Endothelial cell of umbilical vein (primary cell): ENCODE data around the gene ZNF407. TPM values are rescaled to one million over a fixed set of nuclear protein-coding genes. Genes with fewer than 3 reads are reported as not detected.

Source experiments
- BruUV-seq: library from RNA; stranded (reverse); fragments of 400-500 nt; replicated peaks from 2 replicates; lab custom pipeline; 2021; lab: Mats Ljungman, UMichigan
- CTCF ChIA-PET: fragments of 300-600, 350-600 bp; sonication (Branson Sonifier 250); formaldehyde crosslinking; loops from one replicate; lab custom pipeline; 2021; ENCODE audit warnings: antibody characterized with exemption, inconsistent platforms; lab: Charles Lee
- POLR2A ChIA-PET: fragments of 300-600, 350-600 bp; sonication (Branson Sonifier 250); formaldehyde crosslinking; loops from one replicate; lab custom pipeline; 2021; ENCODE audit warnings: antibody characterized with exemption, inconsistent platforms; lab: Charles Lee
- DNase-seq: peaks from one replicate; pipeline ENCODE4 v3.0.0-alpha.2; 2011; ENCODE audit warnings: low read depth, low spot score
- FAIRE-seq: peaks from 2 replicates; lab custom pipeline; 2011; peaks lifted over from hg19 to GRCh38; lab: Jason Lieb, UNC
- H2AFZ ChIP-seq: 2 replicates; pipeline ENCODE4 v1.6.0; 2012; ENCODE audit warnings: low read depth, low read length, control low read depth, inconsistent platforms
- H3K27ac ChIP-seq: 2 replicates; pipeline ENCODE4 v1.5.1; 2011; ENCODE audit warnings: low read depth, mild to moderate bottlenecking, control low read depth, low read length, moderate library complexity; ENCODE audit not compliant: insufficient read depth
- H3K27me3 ChIP-seq, 2 experiments: 2 replicates each; pipeline versions ENCODE4 v1.6.0 to v1.6.1; 2011; ENCODE audit warnings: low read length in 2 of 2, mixed read lengths in 1 of 2; ENCODE audit not compliant: control insufficient read depth in 2 of 2, insufficient read depth in 2 of 2
- H3K36me3 ChIP-seq, 2 experiments: 2 replicates in 1 of 2; 3 replicates in 1 of 2; pipeline ENCODE4 v1.5.1; 2011; ENCODE audit warnings: low read length in 2 of 2, mild to moderate bottlenecking in 1 of 2, moderate library complexity in 1 of 2; ENCODE audit not compliant: control insufficient read depth in 2 of 2, insufficient read depth in 2 of 2; ENCODE audit errors: extremely low read depth in 1 of 2
- H3K4me1 ChIP-seq: 3 replicates; pipeline ENCODE4 v1.5.1; 2011; ENCODE audit warnings: mild to moderate bottlenecking, low read length; ENCODE audit not compliant: control insufficient read depth, insufficient read depth; ENCODE audit errors: extremely low read depth
- H3K4me2 ChIP-seq: 2 replicates; pipeline ENCODE4 v1.6.1; 2011; ENCODE audit warnings: low read length, control low read depth, mixed read lengths; ENCODE audit not compliant: insufficient read depth
- H3K4me3 ChIP-seq, 3 experiments: fragments of 200-600 bp in 1 of 3; sonication (generic), shearing (Covaris generic) in 1 of 3; replicated peaks in 1 of 3; 2 replicates each; pipeline ENCODE4 v1.5.1; 2011 to 2016; ENCODE audit warnings: control low read depth in 3 of 3, low read length in 3 of 3, mild to moderate bottlenecking in 2 of 3, inconsistent platforms in 1 of 3, low read depth in 1 of 3, moderate library complexity in 1 of 3; ENCODE audit not compliant: insufficient read depth in 1 of 3
- H3K79me2 ChIP-seq: 2 replicates; pipeline ENCODE4 v1.6.0; 2012; ENCODE audit warnings: low read length, inconsistent platforms; ENCODE audit not compliant: control insufficient read depth, insufficient read depth
- H3K9ac ChIP-seq: replicated peaks from 2 replicates; pipeline ENCODE3; 2011; ENCODE audit warnings: low read length, control low read depth; ENCODE audit not compliant: insufficient read depth; ENCODE audit errors: extremely low read depth
- H3K9me1 ChIP-seq: replicated peaks from 3 replicates; pipeline ENCODE4 v1.6.0; 2011; ENCODE audit warnings: mild to moderate bottlenecking, low read length; ENCODE audit not compliant: control insufficient read depth, insufficient read depth; ENCODE audit errors: extremely low read depth
- H3K9me3 ChIP-seq: replicated peaks from 2 replicates; pipeline ENCODE4 v1.5.1; 2012; ENCODE audit warnings: low read length, inconsistent platforms; ENCODE audit not compliant: control insufficient read depth, insufficient read depth
- H4K20me1 ChIP-seq: replicated peaks from 2 replicates; pipeline ENCODE3; 2011; ENCODE audit warnings: mild to moderate bottlenecking, low read length; ENCODE audit not compliant: control insufficient read depth, insufficient read depth; ENCODE audit errors: extremely low read depth
- CTCF ChIP-seq, 2 donors: IDR thresholded peaks; 1 replicate in 1 of 2; 2 replicates in 1 of 2; pipeline ENCODE4 v1.5.1; 2011; ENCODE audit warnings: low read length in 2 of 2, mild to moderate bottlenecking in 2 of 2, moderate library complexity in 2 of 2, control low read depth in 1 of 2, inconsistent platforms in 1 of 2, low read depth in 1 of 2; ENCODE audit not compliant: insufficient read depth in 1 of 2; ENCODE audit errors: extremely low read depth in 1 of 2
- EZH2 ChIP-seq: IDR thresholded peaks from 2 replicates; pipeline ENCODE4 v1.6.1; 2012; ENCODE audit warnings: borderline replicate concordance, low read depth, mild to moderate bottlenecking, moderate library complexity, low read length, inconsistent platforms; ENCODE audit not compliant: severe bottlenecking
- FOS ChIP-seq: IDR thresholded peaks from 2 replicates; pipeline ENCODE4 v1.6.1; 2011; ENCODE audit warnings: mild to moderate bottlenecking, low read length, moderate library complexity, borderline replicate concordance; ENCODE audit not compliant: insufficient read depth
- JUN ChIP-seq: IDR thresholded peaks from 2 replicates; pipeline ENCODE4 v1.6.1; 2011; ENCODE audit warnings: borderline replicate concordance, low read depth; ENCODE audit not compliant: insufficient read length, insufficient read depth
- MAX ChIP-seq: IDR thresholded peaks from 2 replicates; pipeline ENCODE4 v1.6.1; 2011; ENCODE audit not compliant: insufficient read depth, insufficient read length
- MYC ChIP-seq: IDR thresholded peaks from one replicate; pipeline ENCODE4 v1.6.1; 2011; ENCODE audit warnings: mild to moderate bottlenecking, low read depth, low read length
- POLR2A ChIP-seq: IDR thresholded peaks from 2 replicates; pipeline ENCODE4 v1.6.1; 2012; ENCODE audit warnings: low read depth, mild to moderate bottlenecking, control low read depth, low read length
- POLR2AphosphoS5 ChIP-seq: IDR thresholded peaks from 2 replicates; pipeline ENCODE4 v1.6.1; 2012; ENCODE audit warnings: low read depth, mild to moderate bottlenecking, control low read depth, low read length, moderate library complexity; ENCODE audit not compliant: insufficient read depth
- dilution Hi-C: fragments of 300-500 bp; cut with MboI; formaldehyde crosslinking; loops from one replicate; pipeline ENCODE4 v1.15.0; 2019; ENCODE audit warnings: low sequenced_read_pairs; ENCODE audit not compliant: extremely low pct_ligation_motif_present
- intact Hi-C: fragments of 100-400 bp; cut with micrococcal nuclease; formaldehyde crosslinking; loops from one replicate; pipeline ENCODE4 v1.10.0; 2022
- polyA plus RNA-seq, 4 experiments: library from polyadenylated mRNA; depleted of rRNA in 3 of 4; stranded (reverse) in 3 of 4; unstranded in 1 of 4; fragments of >200 nt; gene quantifications; 2 replicates each; pipeline versions ENCODE4 v1.2.1 to v1.2.3, GENCODE V29; 2011 to 2012; ENCODE audit warnings: missing spikeins in 1 of 4
- total RNA-seq: library from RNA; stranded (reverse); gene quantifications from 2 replicates; pipeline ENCODE4 v1.2.3, GENCODE V29; 2021

The ZNF407 gene
- total and polyA plus RNA-seq, 2 donors (not counting 3 experiments of a cell fraction or from before 2014, with no cell fraction given) = 3.8 to 20.1 TPM

- ChIA-PET CTCF (no interaction called here), POLR2A (no interaction called here)
- dilution Hi-C loops (no loop called here), intact Hi-C loops (no loop called here)
- Histone ChIP-seq H3K4me2 (no peak overlapping the region), H3K9me3 (no peaks in the 10 kb centered on the region), H3K4me1 (no peaks in the 10 kb centered on the region), H4K20me1 (no peaks in the 10 kb centered on the region), H3K27ac (no peak overlapping the region), H3K36me3 (no peaks in the 10 kb centered on the region), H3K9ac (no peak overlapping the region), H3K27me3 (no peaks in the 10 kb centered on the region), H3K9me1 (no peaks in the 10 kb centered on the region), H3K4me3 (no peak overlapping the region), H3K79me2 (no peaks in the 10 kb centered on the region), H2AFZ (no peak overlapping the region)
- no peak for FAIRE-seq
- no peak for TF ChIP-seq EZH2
- TF ChIP-seq POLR2A = no peak
- no peak for TF ChIP-seq POLR2AphosphoS5
- TF ChIP-seq CTCF (IDR thresholded peaks at IDR 0.05; ENCODE audit: extremely low read depth in 1 of 2, insufficient read depth in 1 of 2, low read depth in 1 of 2, low read length in 2 of 2) = no peak
- BruUV-seq = no TSS peak
- DNase-seq = no peak
Measured at GRCh38 chr18:75110846-75111415, 513.3 kb downstream of the ZNF407 start.

- BruUV-seq = no TSS peak
- no peak overlapping the region for H3K4me3 ChIP-seq
- no peak overlapping the region for H3K4me2 ChIP-seq
- CTCF ChIA-PET = no interaction called here
- no peaks in the 10 kb centered on the region for H3K4me1 ChIP-seq
- no peak overlapping the region for H2AFZ ChIP-seq
- no peak for FAIRE-seq
- no peaks in the 10 kb centered on the region for H3K27me3 ChIP-seq
- no peak overlapping the region for H3K27ac ChIP-seq
- H3K9me3 ChIP-seq = no peaks in the 10 kb centered on the region
- intact Hi-C loops = no loop called here
- no peaks in the 10 kb centered on the region for H3K9me1 ChIP-seq
- POLR2A ChIA-PET = no interaction called here
- no peaks in the 10 kb centered on the region for H4K20me1 ChIP-seq
- no peaks in the 10 kb centered on the region for H3K79me2 ChIP-seq
- H3K9ac ChIP-seq = no peak overlapping the region
- TF ChIP-seq MYC (no peak), JUN (no peak), MAX (no peak), CTCF (IDR thresholded peaks at IDR 0.05; ENCODE audit: extremely low read depth in 1 of 2, insufficient read depth in 1 of 2, low read depth in 1 of 2, low read length in 2 of 2) (no peak), POLR2AphosphoS5 (no peak), FOS (no peak), POLR2A (no peak), EZH2 (no peak)
- no peak for DNase-seq
- no peaks in the 10 kb centered on the region for H3K36me3 ChIP-seq
- dilution Hi-C loops = no loop called here
Measured at GRCh38 chr18:75111760-75112159, 514.1 kb downstream of the ZNF407 start.
